HG02610 (cell line): ENCODE data around the gene HOXD3.

Experiments
- ATAC-seq: cut with Tn5 transposase; IDR thresholded peaks from one replicate; pipeline ENCODE4 v1.9.1; 2021; ENCODE audit warnings: mild to moderate bottlenecking, moderate library complexity; ENCODE audit not compliant: unreplicated experiment

HOXD3 gene

GRCh38 chr2:176161825-176162626, 4.9 kb downstream of the HOXD3 start:
- ATAC-seq: no peak

DNA sequence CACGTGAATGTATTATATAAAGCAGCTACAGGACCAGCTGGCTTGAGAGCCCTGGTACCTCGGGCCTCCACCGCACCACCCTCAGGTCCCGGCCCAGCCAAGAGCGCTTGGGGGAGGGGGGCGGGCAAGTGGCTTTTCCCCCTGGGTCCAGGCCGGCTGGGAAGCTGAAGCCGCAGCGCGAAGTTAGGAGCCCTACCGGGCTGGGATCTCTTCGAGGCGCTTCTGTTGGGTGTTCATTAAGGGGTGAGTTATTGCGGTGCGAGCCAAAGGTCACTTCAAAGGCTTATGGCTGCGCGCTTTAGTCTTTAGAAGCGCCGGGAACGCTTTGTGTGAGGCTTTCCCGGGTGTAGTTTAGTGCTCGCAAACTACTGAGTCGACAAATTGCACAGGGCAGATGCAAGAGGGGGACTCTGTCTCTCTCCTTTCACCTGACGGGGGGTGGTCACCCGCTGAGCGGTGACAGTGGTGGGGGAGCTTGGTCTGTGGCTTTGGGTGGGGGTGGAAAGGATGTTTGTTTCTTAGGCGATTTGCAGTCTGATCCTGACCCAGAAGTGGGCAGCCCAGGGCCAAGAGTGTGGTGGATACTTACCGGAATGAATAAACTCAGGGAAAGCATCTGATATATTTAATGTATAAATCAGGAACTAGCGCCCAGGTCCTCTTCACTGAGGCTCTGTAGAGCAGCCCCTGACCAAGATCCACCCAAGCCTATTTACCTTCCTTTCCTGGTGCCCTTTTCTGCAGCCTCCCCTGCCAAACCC, 6.0 kb downstream of the HOXD3 start:
- no peak for ATAC-seq

GRCh38 chr2:176163672-176164056, 6.6 kb downstream of the HOXD3 start:
- ATAC-seq: no peak

DNA sequence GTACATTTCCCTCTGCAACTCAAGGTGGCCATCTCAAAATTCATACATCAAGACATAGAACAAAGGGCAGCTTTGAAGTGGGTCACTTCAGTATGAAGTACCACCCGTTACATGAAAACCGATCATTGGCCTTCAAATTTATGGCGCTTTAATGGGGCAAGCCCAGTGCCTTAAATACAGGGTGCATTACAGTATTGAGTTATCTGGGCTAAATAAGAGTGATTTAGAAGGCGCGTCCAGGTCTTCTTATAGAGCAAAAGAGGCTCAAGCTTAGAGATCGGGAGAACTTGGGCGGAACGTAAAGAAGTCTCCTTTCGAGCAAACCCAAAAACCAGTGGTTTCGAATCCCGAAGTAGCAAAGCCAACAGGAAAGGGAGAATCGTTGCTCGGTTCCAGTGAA, 7.1 kb downstream of the HOXD3 start:
- ATAC-seq: no peak

DNA sequence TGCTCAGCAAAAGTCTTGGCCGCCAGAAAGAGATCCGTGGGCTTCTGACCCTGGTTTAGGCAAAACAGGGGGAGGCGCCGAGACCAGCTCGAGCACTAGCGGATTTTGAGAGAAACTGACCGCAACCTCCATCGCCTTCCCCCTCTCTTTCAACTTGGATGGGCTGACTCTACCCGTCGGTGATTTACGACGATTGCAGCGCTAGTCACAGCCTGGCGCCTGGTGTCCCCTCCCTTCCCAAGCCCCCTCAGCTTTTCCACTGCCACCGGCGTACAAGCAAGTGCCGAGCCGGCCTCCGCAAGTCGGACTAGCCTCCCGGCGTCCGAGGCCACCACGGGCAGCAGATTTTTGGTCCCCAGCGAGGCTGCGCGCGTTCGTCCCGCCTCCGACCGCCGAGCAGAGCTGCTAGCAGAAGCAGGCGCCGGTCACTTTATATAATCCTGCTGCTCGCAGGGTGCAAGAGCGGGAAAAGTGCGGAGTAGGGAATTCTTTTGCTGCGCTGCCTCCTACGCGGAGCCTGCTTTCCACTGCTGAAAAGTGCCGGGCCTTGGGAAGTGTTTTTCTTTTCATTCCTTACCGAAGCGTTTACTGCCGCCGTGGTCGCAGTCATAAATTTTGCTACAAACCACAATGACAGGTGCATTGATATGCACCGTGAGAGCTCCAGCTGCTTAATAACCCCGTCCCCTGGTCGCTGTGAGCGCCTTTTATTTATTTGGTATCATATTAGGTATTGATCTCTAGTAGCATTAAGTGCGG, 7.7 kb downstream of the HOXD3 start:
- ATAC-seq: no peak

- no peak for ATAC-seq
Measured at GRCh38 chr2:176165370-176166050, 8.4 kb downstream of the HOXD3 start.

- no peak for ATAC-seq
Measured at GRCh38 chr2:176166272-176166671, 9.2 kb downstream of the HOXD3 start.

DNA sequence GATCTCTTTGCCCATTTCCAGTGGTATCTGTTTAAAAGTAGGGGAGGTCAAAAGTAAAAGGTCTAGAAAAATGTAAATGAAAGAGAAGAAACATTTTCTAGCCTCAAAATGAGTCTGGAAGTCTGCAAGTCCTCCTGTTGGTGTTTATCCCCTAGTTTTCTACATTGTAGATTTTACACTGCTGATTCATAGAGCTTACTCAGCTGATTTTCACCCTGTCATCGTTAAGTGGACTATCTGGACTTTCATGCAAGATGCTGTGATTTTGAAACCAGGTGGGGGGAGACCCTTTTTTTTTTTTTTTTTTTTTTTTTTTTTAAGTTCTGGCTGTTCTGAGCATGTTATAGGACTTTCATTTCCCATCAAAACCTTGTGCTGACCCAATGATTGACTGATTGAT, 10.3 kb downstream of the HOXD3 start:
- no peak for ATAC-seq

GRCh38 chr2:176169181-176169580, 12.1 kb downstream of the HOXD3 start:
- ATAC-seq: no peak

DNA sequence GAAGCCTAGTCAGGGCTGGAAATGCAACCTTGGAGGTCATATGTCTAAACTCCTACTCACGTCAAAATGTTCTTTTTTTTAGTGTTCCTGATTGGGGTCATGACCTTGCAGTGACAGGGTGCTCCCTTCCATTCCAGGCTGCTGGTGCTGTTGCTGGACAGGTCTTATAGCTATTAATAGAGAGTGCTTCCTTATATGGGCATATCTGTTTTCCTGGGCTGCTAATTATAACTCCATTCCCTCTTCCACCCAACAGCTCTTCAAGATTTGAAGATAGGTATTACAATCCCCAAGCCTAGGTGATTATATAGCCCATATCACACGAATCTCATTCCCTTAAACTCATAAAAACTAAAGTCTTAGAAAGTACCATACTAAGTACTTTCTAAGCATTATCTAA, 12.6 kb downstream of the HOXD3 start:
- no peak for ATAC-seq

GRCh38 chr2:176170602-176171305, 13.6 kb downstream of the HOXD3 start:
- no peak for ATAC-seq

DNA sequence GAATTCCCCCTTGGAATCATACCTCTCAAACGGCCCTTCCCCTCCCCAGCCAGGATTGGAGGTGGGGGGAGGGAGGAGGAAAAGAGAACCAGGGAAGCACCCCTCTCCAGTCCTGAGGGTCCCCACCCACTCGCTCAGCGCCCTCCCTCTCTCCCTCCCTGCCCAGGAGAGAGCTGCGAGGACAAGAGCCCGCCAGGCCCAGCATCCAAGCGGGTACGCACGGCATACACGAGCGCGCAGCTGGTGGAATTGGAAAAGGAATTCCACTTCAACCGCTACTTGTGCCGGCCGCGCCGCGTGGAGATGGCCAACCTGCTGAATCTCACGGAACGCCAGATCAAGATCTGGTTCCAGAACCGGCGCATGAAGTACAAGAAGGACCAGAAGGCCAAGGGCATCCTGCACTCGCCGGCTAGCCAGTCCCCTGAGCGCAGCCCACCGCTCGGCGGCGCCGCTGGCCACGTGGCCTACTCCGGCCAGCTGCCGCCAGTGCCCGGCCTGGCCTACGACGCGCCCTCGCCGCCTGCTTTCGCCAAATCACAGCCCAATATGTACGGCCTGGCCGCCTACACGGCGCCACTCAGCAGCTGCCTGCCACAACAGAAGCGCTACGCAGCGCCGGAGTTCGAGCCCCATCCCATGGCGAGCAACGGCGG, 14.4 kb downstream of the HOXD3 start:
- ATAC-seq: no peak

DNA sequence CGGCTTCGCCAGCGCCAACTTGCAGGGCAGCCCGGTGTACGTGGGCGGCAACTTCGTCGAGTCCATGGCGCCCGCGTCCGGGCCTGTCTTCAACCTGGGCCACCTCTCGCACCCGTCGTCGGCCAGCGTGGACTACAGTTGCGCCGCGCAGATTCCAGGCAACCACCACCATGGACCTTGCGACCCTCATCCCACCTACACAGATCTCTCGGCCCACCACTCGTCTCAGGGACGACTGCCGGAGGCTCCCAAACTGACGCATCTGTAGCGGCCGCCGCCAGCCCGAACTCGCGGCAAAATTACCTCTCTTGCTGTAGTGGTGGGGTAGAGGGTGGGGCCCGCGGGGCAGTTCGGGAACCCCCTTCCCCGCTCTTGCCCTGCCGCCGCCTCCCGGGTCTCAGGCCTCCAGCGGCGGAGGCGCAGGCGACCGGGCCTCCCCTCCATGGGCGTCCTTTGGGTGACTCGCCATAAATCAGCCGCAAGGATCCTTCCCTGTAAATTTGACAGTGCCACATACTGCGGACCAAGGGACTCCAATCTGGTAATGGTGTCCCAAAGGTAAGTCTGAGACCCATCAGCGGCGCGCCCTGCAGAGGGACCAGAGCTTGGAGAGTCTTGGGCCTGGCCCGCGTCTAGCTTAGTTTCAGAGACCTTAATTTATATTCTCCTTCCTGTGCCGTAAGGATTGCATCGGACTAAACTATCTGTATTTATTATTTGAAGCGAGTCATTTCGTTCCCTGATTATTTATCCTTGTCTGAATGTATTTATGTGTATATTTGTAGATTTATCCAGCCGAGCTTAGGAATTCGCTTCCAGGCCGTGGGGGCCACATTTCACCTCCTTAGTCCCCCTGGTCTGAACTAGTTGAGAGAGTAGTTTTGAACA, 15.1 kb downstream of the HOXD3 start:
- no peak for ATAC-seq

- ATAC-seq: no peak
Measured at GRCh38 chr2:176172895-176173566, 15.9 kb downstream of the HOXD3 start.

- ATAC-seq: no peak
Measured at GRCh38 chr2:176173567-176174381, 16.7 kb downstream of the HOXD3 start.

DNA sequence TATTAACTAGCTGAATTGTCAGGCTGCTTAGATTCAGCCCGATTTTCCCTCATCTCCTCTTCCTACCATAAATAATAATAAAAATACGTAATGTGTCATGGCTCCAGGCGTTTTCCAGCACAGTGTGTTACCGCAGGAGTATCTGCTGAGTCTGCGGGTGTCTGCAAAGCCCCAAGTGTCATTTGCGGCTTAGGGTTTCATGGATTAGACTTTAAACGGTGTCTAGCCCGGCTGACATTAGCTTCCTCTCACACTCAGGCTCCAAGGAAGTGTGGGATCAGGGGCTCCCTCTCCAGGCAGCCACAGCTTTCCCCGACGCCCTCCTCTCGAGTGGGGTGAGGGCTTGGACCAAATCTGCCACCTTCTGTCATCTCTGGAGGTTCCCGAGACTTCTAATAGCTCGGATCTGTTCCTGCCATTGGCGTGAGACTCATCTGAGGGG, 17.3 kb downstream of the HOXD3 start:
- no peak for ATAC-seq
